Astrocyte (in vitro differentiated cells and primary cell): ENCODE results near the gene STAT3. TPM values are rescaled to one million over a fixed set of nuclear protein-coding genes. Genes with fewer than 3 reads are reported as not detected.

Source experiments
- DNase-seq: peaks from one replicate; pipeline ENCODE4 v3.0.0-alpha.2; 2010; ENCODE audit warnings: low read depth
- FAIRE-seq: peaks from 2 replicates; lab custom pipeline; 2011; peaks lifted over from hg19 to GRCh38; lab: Jason Lieb, UNC
- H2AFZ ChIP-seq: 2 replicates; pipeline ENCODE4 v1.6.0; 2012; ENCODE audit warnings: low read depth, low read length, inconsistent platforms
- H3K27ac ChIP-seq: 2 replicates; pipeline ENCODE4 v1.5.1; 2011; ENCODE audit warnings: low read depth, low read length, inconsistent platforms
- H3K27me3 ChIP-seq: 2 replicates; pipeline ENCODE4 v1.6.0; 2011; ENCODE audit warnings: low read length, inconsistent platforms; ENCODE audit not compliant: insufficient read depth
- H3K36me3 ChIP-seq: 2 replicates; pipeline ENCODE4 v1.5.1; 2011; ENCODE audit warnings: low read length, inconsistent platforms; ENCODE audit not compliant: insufficient read depth
- H3K4me1 ChIP-seq: 2 replicates; pipeline ENCODE4 v1.5.1; 2011; ENCODE audit warnings: low read length, inconsistent platforms; ENCODE audit not compliant: insufficient read depth
- H3K4me2 ChIP-seq: 2 replicates; pipeline ENCODE4 v1.6.0; 2012; ENCODE audit warnings: low read length, inconsistent platforms
- H3K4me3 ChIP-seq: 2 replicates; pipeline ENCODE4 v1.5.1; 2011; ENCODE audit warnings: low read depth, mild to moderate bottlenecking, low read length, inconsistent platforms; ENCODE audit not compliant: insufficient read depth
- H3K79me2 ChIP-seq: 2 replicates; pipeline ENCODE4 v1.6.0; 2012; ENCODE audit warnings: mild to moderate bottlenecking, low read length, inconsistent platforms; ENCODE audit not compliant: insufficient read depth
- H3K9ac ChIP-seq: 2 replicates; pipeline ENCODE4 v1.6.0; 2012; ENCODE audit warnings: mild to moderate bottlenecking, low read length, inconsistent platforms
- H3K9me3 ChIP-seq: 2 replicates; pipeline ENCODE4 v1.5.1; 2012; ENCODE audit warnings: low read depth, mild to moderate bottlenecking, low read length, inconsistent platforms; ENCODE audit not compliant: insufficient read depth
- H4K20me1 ChIP-seq: 2 replicates; pipeline ENCODE4 v1.6.0; 2012; ENCODE audit warnings: low read length, inconsistent platforms; ENCODE audit not compliant: insufficient read depth
- H3K27ac Mint-ChIP-seq: one replicate; pipeline ENCODE4 v1.8.0; 2021; ENCODE audit warnings: mild to moderate bottlenecking, mixed read lengths; ENCODE audit not compliant: unreplicated experiment
- H3K27me3 Mint-ChIP-seq: one replicate; pipeline ENCODE4 v1.8.0; 2021; ENCODE audit warnings: low read depth, mixed read lengths; ENCODE audit not compliant: unreplicated experiment
- H3K36me3 Mint-ChIP-seq: one replicate; pipeline ENCODE4 v1.8.0; 2021; ENCODE audit warnings: low read depth, mixed read lengths; ENCODE audit not compliant: unreplicated experiment
- H3K4me1 Mint-ChIP-seq: one replicate; pipeline ENCODE4 v1.8.0; 2021; ENCODE audit warnings: low read depth, mixed read lengths; ENCODE audit not compliant: unreplicated experiment
- H3K4me3 Mint-ChIP-seq: one replicate; pipeline ENCODE4 v1.8.0; 2021; ENCODE audit warnings: mild to moderate bottlenecking, moderate library complexity, mixed read lengths; ENCODE audit not compliant: unreplicated experiment
- H3K9me3 Mint-ChIP-seq: one replicate; pipeline ENCODE4 v1.8.0; 2021; ENCODE audit warnings: mild to moderate bottlenecking, mixed read lengths; ENCODE audit not compliant: unreplicated experiment
- CTCF ChIP-seq: IDR thresholded peaks from 2 replicates; pipeline ENCODE4 v1.5.1; 2011; ENCODE audit warnings: low read depth, mild to moderate bottlenecking, inconsistent platforms, low read length, moderate library complexity; ENCODE audit not compliant: insufficient read depth
- EZH2 ChIP-seq: IDR thresholded peaks from 2 replicates; pipeline ENCODE4 v1.6.1; 2012; ENCODE audit warnings: mild to moderate bottlenecking, low read length, inconsistent platforms; ENCODE audit not compliant: insufficient read depth
- total RNA-seq: library from RNA; stranded (reverse); gene quantifications from 2 replicates; pipeline ENCODE4 v1.2.1, GENCODE V29; 2021

The STAT3 gene
- total RNA-seq, 1 donor from 2014 or later, result 145 TPM

- Mint-ChIP-seq H3K27ac (no peak overlapping the region), H3K4me1 (no peaks in the 10 kb centered on the region), H3K27me3 (peaks cover 22% of the 10 kb centered on the region), H3K9me3 (peaks cover 8% of the 10 kb centered on the region), H3K4me3 (no peak overlapping the region), H3K36me3 (peaks cover 5% of the 10 kb centered on the region)
- FAIRE-seq, result no peak
- Histone ChIP-seq H3K9me3 (no peaks in the 10 kb centered on the region), H3K4me1 (no peaks in the 10 kb centered on the region), H2AFZ (no peak overlapping the region), H3K4me3 (no peak overlapping the region), H3K27ac (no peak overlapping the region), H3K79me2 (no peaks in the 10 kb centered on the region), H3K4me2 (no peak overlapping the region), H3K36me3 (no peaks in the 10 kb centered on the region), H3K27me3 (no peaks in the 10 kb centered on the region), H3K9ac (no peak overlapping the region), H4K20me1 (no peaks in the 10 kb centered on the region)
- no peak for TF ChIP-seq EZH2
- TF ChIP-seq CTCF, result no peak
- DNase-seq, result no peak
Observed at GRCh38 chr17:42304187-42305030, 83.8 kb downstream of the STAT3 start.

- FAIRE-seq, result no peak
Observed at GRCh38 chr17:42303694-42304093, 84.5 kb downstream of the STAT3 start.

More at GRCh38 chr17:42303694-42304093, 84.5 kb downstream of the STAT3 start:
- H3K27ac ChIP-seq, result no peak overlapping the region
- no peaks in the 10 kb centered on the region for H3K4me1 Mint-ChIP-seq
- H4K20me1 ChIP-seq, result no peaks in the 10 kb centered on the region
- peaks cover 5% of the 10 kb centered on the region for H3K36me3 Mint-ChIP-seq
- H3K27ac Mint-ChIP-seq, result no peak overlapping the region
- no peaks in the 10 kb centered on the region for H3K27me3 ChIP-seq
- H3K79me2 ChIP-seq, result no peaks in the 10 kb centered on the region
- H3K36me3 ChIP-seq, result no peaks in the 10 kb centered on the region
- H3K4me3 ChIP-seq, result no peak overlapping the region
- no peak overlapping the region for H2AFZ ChIP-seq
- no peaks in the 10 kb centered on the region for H3K9me3 ChIP-seq
- H3K4me3 Mint-ChIP-seq, result no peak overlapping the region
- H3K27me3 Mint-ChIP-seq, result peaks cover 26% of the 10 kb centered on the region
- no peaks in the 10 kb centered on the region for H3K4me1 ChIP-seq
- no peak for DNase-seq
- TF ChIP-seq EZH2 (no peak), CTCF (no peak)
- peaks cover 8% of the 10 kb centered on the region for H3K9me3 Mint-ChIP-seq
- H3K4me2 ChIP-seq, result no peak overlapping the region
- H3K9ac ChIP-seq, result no peak overlapping the region
